ENCODE results near the gene WDR62. TPM values are rescaled to one million over a fixed set of nuclear protein-coding genes. Genes with fewer than 3 reads are reported as not detected.
A peak's percentile ranks its signal among the peaks of the same experiment; 100 is the strongest.

Gene WDR62
- total RNA-seq, 1 donor from 2014 or later = 5.1 TPM

- peak; percentile 99 for DNase-seq (ENCODE audit: low spot score in 2 of 2, unreplicated experiment in 2 of 2)
- peaks cover 2% of the 10 kb centered on the region for H3K36me3 Mint-ChIP-seq
- no peaks in the 10 kb centered on the region for H3K9me3 Mint-ChIP-seq
Measured at GRCh38 chr19:36054119-36054732, 471 bp upstream of the WDR62 start, which contains the start of gene THAP8. TSS of gene THAP8 (minus strand) at chr19:36054285. CDS start at chr19:36054217, 68 bp downstream.

DNA sequence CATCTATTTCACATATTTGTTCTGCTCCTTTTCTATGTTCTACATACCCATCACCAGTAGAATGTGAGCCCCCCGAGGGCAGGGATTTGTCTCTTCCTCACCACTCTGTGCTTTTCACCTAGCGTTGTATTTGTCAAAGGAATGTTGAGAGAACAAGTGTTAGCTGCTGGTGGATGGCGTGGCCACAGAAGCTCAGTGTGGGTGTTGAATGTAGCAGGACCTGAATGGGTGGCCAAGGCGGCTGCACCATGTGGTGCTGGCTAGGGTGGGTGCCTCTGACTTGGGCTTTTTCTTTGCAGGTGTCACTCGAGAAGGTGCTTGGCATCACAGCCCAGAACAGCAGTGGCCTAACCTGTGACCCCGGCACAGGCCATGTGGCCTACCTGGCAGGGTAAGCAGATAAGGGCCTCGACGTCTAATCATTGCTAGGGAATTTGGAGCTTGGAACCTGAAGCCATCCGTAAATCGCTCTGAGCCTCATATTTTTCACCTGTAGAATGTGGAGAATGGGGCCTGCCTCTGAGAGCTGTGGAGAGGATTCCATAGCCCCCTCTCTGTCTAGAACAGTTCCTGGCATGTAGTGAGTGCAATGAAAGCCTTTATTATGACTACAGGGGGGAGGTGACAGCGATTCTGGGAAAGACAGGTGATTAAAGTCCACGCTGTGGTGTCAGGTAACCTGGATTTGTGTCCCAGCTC lies 3.9 kb downstream of the WDR62 start:
- no peak for DNase-seq (ENCODE audit: low spot score in 2 of 2, unreplicated experiment in 2 of 2)
- Mint-ChIP-seq H3K4me3 (no peak overlapping the region), H3K27ac (no peak overlapping the region), H3K4me1 (peaks cover 13% of the 10 kb centered on the region), H3K36me3 (no peaks in the 10 kb centered on the region), H3K9me3 (no peaks in the 10 kb centered on the region), H3K27me3 (ENCODE audit: low read depth) (no peaks in the 10 kb centered on the region)
- TF ChIP-seq CTCF (IDR thresholded peaks at IDR 0.05; ENCODE audit: unreplicated experiment) = no peak

More at GRCh38 chr19:36054119-36054732, 471 bp upstream of the WDR62 start, which contains the start of gene THAP8:
- peak; percentile 24 for TF ChIP-seq CTCF (IDR thresholded peaks at IDR 0.05; ENCODE audit: unreplicated experiment)
- no peaks in the 10 kb centered on the region for H3K27me3 Mint-ChIP-seq (ENCODE audit: low read depth)
- H3K4me1 Mint-ChIP-seq = peaks cover 23% of the 10 kb centered on the region
- peak within 1 kb of the TSS; percentile 99 for H3K27ac Mint-ChIP-seq
- H3K4me3 Mint-ChIP-seq = peak within 1 kb of the TSS; percentile 95

- no peak overlapping the region for H3K27ac Mint-ChIP-seq
Measured at GRCh38 chr19:36059180-36059910, 4.6 kb downstream of the WDR62 start.

DNA sequence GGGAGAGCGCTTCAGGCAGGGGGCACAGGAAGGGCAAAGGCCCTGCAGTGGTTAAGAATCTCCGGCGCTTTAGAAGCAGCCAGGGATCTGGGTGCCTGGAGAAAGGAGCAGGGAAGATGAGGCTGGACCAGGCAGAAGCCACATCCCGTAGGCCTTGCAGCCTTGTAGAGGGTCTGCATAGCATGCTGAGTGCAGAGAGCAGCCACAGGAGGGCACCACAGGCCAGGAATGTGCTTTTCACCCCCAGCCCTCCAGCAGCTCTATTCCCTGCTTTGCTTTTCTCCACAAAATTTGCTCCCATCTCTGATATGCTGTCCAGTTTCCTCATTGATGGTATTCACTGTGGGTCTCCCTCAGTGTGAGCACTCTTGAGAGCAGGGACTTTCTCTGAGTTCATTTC lies 5.7 kb downstream of the WDR62 start:
- peaks cover 8% of the 10 kb centered on the region for H3K4me1 Mint-ChIP-seq
- no peak for DNase-seq (ENCODE audit: low spot score in 2 of 2, unreplicated experiment in 2 of 2)
- no peak for TF ChIP-seq CTCF (IDR thresholded peaks at IDR 0.05; ENCODE audit: unreplicated experiment)
- no peak overlapping the region for H3K4me3 Mint-ChIP-seq
- H3K9me3 Mint-ChIP-seq = no peaks in the 10 kb centered on the region
- H3K36me3 Mint-ChIP-seq = no peaks in the 10 kb centered on the region
- H3K27me3 Mint-ChIP-seq (ENCODE audit: low read depth) = no peaks in the 10 kb centered on the region
- no peak overlapping the region for H3K27ac Mint-ChIP-seq

More at GRCh38 chr19:36059180-36059910, 4.6 kb downstream of the WDR62 start:
- no peak overlapping the region for H3K4me3 Mint-ChIP-seq
- H3K9me3 Mint-ChIP-seq = no peaks in the 10 kb centered on the region
- no peaks in the 10 kb centered on the region for H3K36me3 Mint-ChIP-seq
- peaks cover 11% of the 10 kb centered on the region for H3K4me1 Mint-ChIP-seq
- DNase-seq (ENCODE audit: low spot score in 2 of 2, unreplicated experiment in 2 of 2) = no peak
- no peak for TF ChIP-seq CTCF (IDR thresholded peaks at IDR 0.05; ENCODE audit: unreplicated experiment)
- H3K27me3 Mint-ChIP-seq (ENCODE audit: low read depth) = no peaks in the 10 kb centered on the region

GRCh38 chr19:36061367-36061766 lies 6.7 kb downstream of the WDR62 start:
- no peak for TF ChIP-seq CTCF (IDR thresholded peaks at IDR 0.05; ENCODE audit: unreplicated experiment)
- Mint-ChIP-seq H3K27ac (no peak overlapping the region), H3K4me1 (peaks cover under 1% of the 10 kb centered on the region), H3K9me3 (no peaks in the 10 kb centered on the region), H3K4me3 (no peak overlapping the region), H3K27me3 (ENCODE audit: low read depth) (no peaks in the 10 kb centered on the region), H3K36me3 (no peaks in the 10 kb centered on the region)
- DNase-seq (ENCODE audit: low spot score in 2 of 2, unreplicated experiment in 2 of 2) = no peak

Measured in mesothelial cell of epicardium (in vitro differentiated cells).